SK-N-SH (cell line): ENCODE measurements around the gene FANCG. TPM values are rescaled to one million over a fixed set of nuclear protein-coding genes. Genes with fewer than 3 reads are reported as not detected.

Experiments
- CTCF ChIA-PET: fragments of 300-600, 350-600 bp; formaldehyde crosslinking; extraction: SDS; loops from one replicate; lab custom pipeline; 2021; lab: Yijun Ruan, JAX
- POLR2A ChIA-PET: fragments of 350-600 bp; sonication (Branson Sonifier 250); formaldehyde crosslinking; extraction: SDS; loops from one replicate; lab custom pipeline; 2020; ENCODE audit warnings: antibody characterized with exemption, inconsistent platforms; lab: Yijun Ruan, JAX
- DNase-seq: peaks from one replicate; pipeline ENCODE4 v3.0.0; 2012
- H2AFZ ChIP-seq: fragments of 200-600 bp; sonication (generic); 2 replicates; pipeline ENCODE4 v1.8.1; 2016; ENCODE audit warnings: antibody characterized with exemption, mild to moderate bottlenecking, low read depth
- H3F3A ChIP-seq: fragments of 200-600 bp; sonication (generic); replicated peaks from 2 replicates; pipeline ENCODE3; 2016; ENCODE audit warnings: antibody characterized with exemption, mild to moderate bottlenecking; ENCODE audit not compliant: insufficient read depth
- H3K27ac ChIP-seq, 2 experiments: fragments of 200-500 bp in 1 of 2; fragments of 200-600 bp in 1 of 2; sonication (Bioruptor generic) in 1 of 2; sonication (generic), shearing (Covaris generic) in 1 of 2; 2 replicates each; pipeline versions ENCODE4 v1.5.1 to v1.6.1; 2014 to 2016; ENCODE audit warnings: low read depth in 2 of 2, inconsistent platforms in 1 of 2, low read length in 1 of 2, mild to moderate bottlenecking in 1 of 2, mixed read lengths in 1 of 2
- H3K27me3 ChIP-seq: fragments of 200-600 bp; sonication (generic), shearing (Covaris generic); 2 replicates; pipeline ENCODE4 v1.6.1; 2016; ENCODE audit warnings: mixed run types; ENCODE audit not compliant: insufficient read depth
- H3K36me3 ChIP-seq, 2 experiments: fragments of 200-500 bp in 1 of 2; fragments of 200-600 bp in 1 of 2; sonication (Bioruptor generic) in 1 of 2; sonication (generic) in 1 of 2; replicated peaks in 1 of 2; 2 replicates each; pipeline versions ENCODE3 to v1.5.1; 2014 to 2016; ENCODE audit warnings: low read length in 1 of 2, mild to moderate bottlenecking in 1 of 2; ENCODE audit not compliant: insufficient read depth in 2 of 2, control insufficient read depth in 1 of 2
- H3K4me1 ChIP-seq, 2 experiments: fragments of 200-500 bp in 1 of 2; fragments of 200-600 bp in 1 of 2; sonication (Bioruptor generic) in 1 of 2; sonication (generic), shearing (Covaris generic) in 1 of 2; 2 replicates each; pipeline versions ENCODE4 v1.5.1 to v1.6.1; 2014 to 2016; ENCODE audit warnings: low read depth in 1 of 2, low read length in 1 of 2, mixed run types in 1 of 2; ENCODE audit not compliant: insufficient read depth in 2 of 2, control insufficient read depth in 1 of 2
- H3K4me2 ChIP-seq: fragments of 200-600 bp; sonication (generic), shearing (Covaris generic); 2 replicates; pipeline ENCODE4 v1.6.1; 2017; ENCODE audit warnings: mixed run types
- H3K4me3 ChIP-seq, 2 experiments: fragments of 200-500 bp in 1 of 2; fragments of 200-600 bp in 1 of 2; sonication (Bioruptor generic) in 1 of 2; sonication (generic), shearing (Covaris generic) in 1 of 2; 2 replicates each; pipeline versions ENCODE4 v1.5.1 to v1.8.1; 2014 to 2016; ENCODE audit warnings: low read depth in 2 of 2, inconsistent platforms in 1 of 2, low read length in 1 of 2, mild to moderate bottlenecking in 1 of 2, mixed read lengths in 1 of 2, moderate library complexity in 1 of 2
- H3K79me2 ChIP-seq: fragments of 200-600 bp; sonication (generic); 2 replicates; pipeline ENCODE4 v1.8.1; 2017; ENCODE audit warnings: mild to moderate bottlenecking; ENCODE audit not compliant: insufficient read depth
- H3K9ac ChIP-seq: fragments of 200-600 bp; sonication (generic); 2 replicates; pipeline ENCODE4 v1.6.1; 2017; ENCODE audit warnings: mixed run types
- H3K9me2 ChIP-seq: fragments of 200-600 bp; sonication (generic); 2 replicates; pipeline ENCODE4 v1.6.1; 2017; ENCODE audit warnings: mixed run types
- H3K9me3 ChIP-seq: fragments of 200-600 bp; sonication (generic); 2 replicates; pipeline ENCODE4 v1.6.1; 2017; ENCODE audit warnings: mixed run types, mild to moderate bottlenecking, moderate library complexity
- H4K20me1 ChIP-seq: fragments of 200-600 bp; sonication (generic); 2 replicates; pipeline ENCODE4 v1.6.1; 2017; ENCODE audit warnings: mild to moderate bottlenecking, mixed run types; ENCODE audit not compliant: insufficient read depth
- CHD2 ChIP-seq: fragments of 150-350 bp; IDR thresholded peaks from 2 replicates; pipeline ENCODE4 v1.6.1; 2018; ENCODE audit warnings: low read length; ENCODE audit not compliant: partially characterized antibody
- FOSL2 ChIP-seq: IDR thresholded peaks from 2 replicates; pipeline ENCODE4 v1.4.0; 2012; ENCODE audit warnings: low read depth, mild to moderate bottlenecking, moderate library complexity, borderline replicate concordance
- FOXM1 ChIP-seq: IDR thresholded peaks from 2 replicates; pipeline ENCODE4 v1.4.0; 2012; ENCODE audit warnings: low read depth, mild to moderate bottlenecking
- GABPA ChIP-seq: IDR thresholded peaks from 2 replicates; pipeline ENCODE4 v1.4.0; 2012; ENCODE audit warnings: low read depth, mild to moderate bottlenecking
- GATA2 ChIP-seq: sonication (generic); formaldehyde crosslinking; IDR thresholded peaks from 2 replicates; pipeline ENCODE4 v1.5.0; 2020; ENCODE audit warnings: mild to moderate bottlenecking, missing genetic modification reagents
- NFIC ChIP-seq: IDR thresholded peaks from 2 replicates; pipeline ENCODE4 v1.4.0; 2012; ENCODE audit warnings: borderline replicate concordance
- NRF1 ChIP-seq: IDR thresholded peaks from 2 replicates; pipeline ENCODE4 v1.6.1; 2012; ENCODE audit warnings: low read depth, mild to moderate bottlenecking, low read length
- RCOR1 ChIP-seq: fragments of 150-350 bp; IDR thresholded peaks from 2 replicates; pipeline ENCODE4 v1.6.1; 2017; ENCODE audit warnings: antibody characterized with exemption, low read length
- RFX5 ChIP-seq: IDR thresholded peaks from 2 replicates; pipeline ENCODE4 v1.6.1; 2012; ENCODE audit warnings: mild to moderate bottlenecking, improper control_type of control experiment, low read length
- WGBS: methylation state at CpG from one replicate; pipeline ENCODE4 v1.1.6; 2017; ENCODE audit warnings: low lambda C conversion rate; 5-methylcytosine and 5-hydroxymethylcytosine counted together
- polyA plus RNA-seq, 3 experiments: library from polyadenylated mRNA; depleted of rRNA; stranded (reverse); fragments of >200 nt; gene quantifications; 2 replicates each; pipeline ENCODE4 v1.2.3, GENCODE V29; 2012
- TF ChIP-seq, protein P1 (sequence below): IDR thresholded peaks from 2 replicates; pipeline ENCODE4 v1.4.0; 2012; ENCODE audit warnings: low read depth, borderline replicate concordance
- TF ChIP-seq, protein P2 (sequence below): IDR thresholded peaks from 2 replicates; pipeline ENCODE4 v1.6.1; 2012; ENCODE audit warnings: mild to moderate bottlenecking, low read depth, low read length, moderate library complexity
- TF ChIP-seq, protein P3 (sequence below): fragments of 200-600 bp; sonication (generic); IDR thresholded peaks from 2 replicates; pipeline ENCODE4 v1.6.1; 2017; ENCODE audit warnings: antibody characterized with exemption, mild to moderate bottlenecking, moderate library complexity

The FANCG gene
- polyA plus RNA-seq, 1 of the 3 experiments (the other 2 are of a cell fraction): 25.6 TPM

DNA sequence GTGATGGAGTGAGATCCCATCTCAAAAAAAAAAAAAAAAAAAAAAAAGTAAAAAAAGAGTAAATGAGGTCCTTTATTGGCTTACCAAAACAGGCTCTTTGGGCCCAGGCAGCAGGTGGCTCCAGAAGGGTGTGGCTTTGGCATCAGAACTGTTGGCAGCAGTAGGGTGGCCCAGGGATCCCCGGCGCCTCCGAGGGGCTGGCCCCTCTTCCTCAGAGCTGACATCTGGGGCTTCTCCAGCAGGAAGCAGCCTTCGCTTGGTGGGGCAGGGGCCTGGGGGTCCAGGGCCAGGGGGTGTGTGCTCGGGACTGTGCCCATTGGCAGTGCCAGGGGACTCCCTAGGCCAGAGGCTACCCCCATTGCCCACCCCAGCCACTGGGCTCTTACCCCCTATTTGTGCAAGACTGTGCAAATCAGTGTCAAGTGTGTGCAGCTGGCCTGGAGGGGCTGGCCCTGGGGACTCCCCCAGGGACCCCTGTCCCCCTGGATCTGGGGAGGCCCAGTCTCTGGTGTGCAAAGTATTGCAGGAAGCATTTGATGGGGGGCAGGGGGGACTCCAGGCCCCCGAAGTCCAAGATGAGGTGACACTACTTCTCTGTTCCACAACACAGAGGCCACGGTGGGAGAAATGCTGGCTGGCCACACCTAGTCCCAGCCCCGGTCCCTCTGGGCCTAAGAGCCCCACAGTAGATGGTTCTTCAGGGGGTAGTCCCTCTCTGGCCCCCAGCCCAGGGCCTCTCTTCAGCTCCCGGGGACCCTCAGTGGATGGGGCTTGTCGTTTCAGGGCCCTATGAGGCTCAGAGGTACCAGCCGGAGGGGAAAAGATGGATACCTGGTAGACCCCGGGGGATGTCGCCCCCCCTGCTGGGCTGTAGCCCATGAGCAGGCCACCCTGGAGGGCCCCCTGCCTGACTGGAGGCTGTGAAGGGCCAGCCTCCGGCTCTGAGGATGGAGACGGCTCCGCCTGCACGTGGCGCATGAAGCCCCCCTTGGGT, 27.9 kb upstream of the FANCG start:
- Histone ChIP-seq H3K4me2 (no peak overlapping the region), H3K4me1 (peaks cover 26 to 34% of the 10 kb centered on the region in 2 experiments), H3K9me2 (no peaks in the 10 kb centered on the region), H2AFZ (no peak overlapping the region), H3K9ac (no peak overlapping the region), H3K27me3 (no peaks in the 10 kb centered on the region), H3K27ac (no peak overlapping the region), H3K79me2 (peaks cover 46% of the 10 kb centered on the region), H3K36me3 (peaks cover 20 to 47% of the 10 kb centered on the region in 2 experiments), H3F3A (peaks cover 29% of the 10 kb centered on the region), H3K4me3 (no peak overlapping the region), H4K20me1 (peaks cover 19% of the 10 kb centered on the region; the same call in 1 of the 2 replicates), H3K9me3 (no peaks in the 10 kb centered on the region)
- TF ChIP-seq FOSL2 (no peak), RCOR1 (no peak), GABPA (no peak), RFX5 (no peak), NFIC (no peak), CHD2 (no peak), FOXM1 (no peak), NRF1 (no peak), GATA2 (no peak)
- TF ChIP-seq, protein P1, sequence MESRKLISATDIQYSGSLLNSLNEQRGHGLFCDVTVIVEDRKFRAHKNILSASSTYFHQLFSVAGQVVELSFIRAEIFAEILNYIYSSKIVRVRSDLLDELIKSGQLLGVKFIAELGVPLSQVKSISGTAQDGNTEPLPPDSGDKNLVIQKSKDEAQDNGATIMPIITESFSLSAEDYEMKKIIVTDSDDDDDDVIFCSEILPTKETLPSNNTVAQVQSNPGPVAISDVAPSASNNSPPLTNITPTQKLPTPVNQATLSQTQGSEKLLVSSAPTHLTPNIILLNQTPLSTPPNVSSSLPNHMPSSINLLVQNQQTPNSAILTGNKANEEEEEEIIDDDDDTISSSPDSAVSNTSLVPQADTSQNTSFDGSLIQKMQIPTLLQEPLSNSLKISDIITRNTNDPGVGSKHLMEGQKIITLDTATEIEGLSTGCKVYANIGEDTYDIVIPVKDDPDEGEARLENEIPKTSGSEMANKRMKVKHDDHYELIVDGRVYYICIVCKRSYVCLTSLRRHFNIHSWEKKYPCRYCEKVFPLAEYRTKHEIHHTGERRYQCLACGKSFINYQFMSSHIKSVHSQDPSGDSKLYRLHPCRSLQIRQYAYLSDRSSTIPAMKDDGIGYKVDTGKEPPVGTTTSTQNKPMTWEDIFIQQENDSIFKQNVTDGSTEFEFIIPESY: no peak
- TF ChIP-seq, protein P2, sequence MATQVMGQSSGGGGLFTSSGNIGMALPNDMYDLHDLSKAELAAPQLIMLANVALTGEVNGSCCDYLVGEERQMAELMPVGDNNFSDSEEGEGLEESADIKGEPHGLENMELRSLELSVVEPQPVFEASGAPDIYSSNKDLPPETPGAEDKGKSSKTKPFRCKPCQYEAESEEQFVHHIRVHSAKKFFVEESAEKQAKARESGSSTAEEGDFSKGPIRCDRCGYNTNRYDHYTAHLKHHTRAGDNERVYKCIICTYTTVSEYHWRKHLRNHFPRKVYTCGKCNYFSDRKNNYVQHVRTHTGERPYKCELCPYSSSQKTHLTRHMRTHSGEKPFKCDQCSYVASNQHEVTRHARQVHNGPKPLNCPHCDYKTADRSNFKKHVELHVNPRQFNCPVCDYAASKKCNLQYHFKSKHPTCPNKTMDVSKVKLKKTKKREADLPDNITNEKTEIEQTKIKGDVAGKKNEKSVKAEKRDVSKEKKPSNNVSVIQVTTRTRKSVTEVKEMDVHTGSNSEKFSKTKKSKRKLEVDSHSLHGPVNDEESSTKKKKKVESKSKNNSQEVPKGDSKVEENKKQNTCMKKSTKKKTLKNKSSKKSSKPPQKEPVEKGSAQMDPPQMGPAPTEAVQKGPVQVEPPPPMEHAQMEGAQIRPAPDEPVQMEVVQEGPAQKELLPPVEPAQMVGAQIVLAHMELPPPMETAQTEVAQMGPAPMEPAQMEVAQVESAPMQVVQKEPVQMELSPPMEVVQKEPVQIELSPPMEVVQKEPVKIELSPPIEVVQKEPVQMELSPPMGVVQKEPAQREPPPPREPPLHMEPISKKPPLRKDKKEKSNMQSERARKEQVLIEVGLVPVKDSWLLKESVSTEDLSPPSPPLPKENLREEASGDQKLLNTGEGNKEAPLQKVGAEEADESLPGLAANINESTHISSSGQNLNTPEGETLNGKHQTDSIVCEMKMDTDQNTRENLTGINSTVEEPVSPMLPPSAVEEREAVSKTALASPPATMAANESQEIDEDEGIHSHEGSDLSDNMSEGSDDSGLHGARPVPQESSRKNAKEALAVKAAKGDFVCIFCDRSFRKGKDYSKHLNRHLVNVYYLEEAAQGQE: no peak
- TF ChIP-seq, protein P3, sequence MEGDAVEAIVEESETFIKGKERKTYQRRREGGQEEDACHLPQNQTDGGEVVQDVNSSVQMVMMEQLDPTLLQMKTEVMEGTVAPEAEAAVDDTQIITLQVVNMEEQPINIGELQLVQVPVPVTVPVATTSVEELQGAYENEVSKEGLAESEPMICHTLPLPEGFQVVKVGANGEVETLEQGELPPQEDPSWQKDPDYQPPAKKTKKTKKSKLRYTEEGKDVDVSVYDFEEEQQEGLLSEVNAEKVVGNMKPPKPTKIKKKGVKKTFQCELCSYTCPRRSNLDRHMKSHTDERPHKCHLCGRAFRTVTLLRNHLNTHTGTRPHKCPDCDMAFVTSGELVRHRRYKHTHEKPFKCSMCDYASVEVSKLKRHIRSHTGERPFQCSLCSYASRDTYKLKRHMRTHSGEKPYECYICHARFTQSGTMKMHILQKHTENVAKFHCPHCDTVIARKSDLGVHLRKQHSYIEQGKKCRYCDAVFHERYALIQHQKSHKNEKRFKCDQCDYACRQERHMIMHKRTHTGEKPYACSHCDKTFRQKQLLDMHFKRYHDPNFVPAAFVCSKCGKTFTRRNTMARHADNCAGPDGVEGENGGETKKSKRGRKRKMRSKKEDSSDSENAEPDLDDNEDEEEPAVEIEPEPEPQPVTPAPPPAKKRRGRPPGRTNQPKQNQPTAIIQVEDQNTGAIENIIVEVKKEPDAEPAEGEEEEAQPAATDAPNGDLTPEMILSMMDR: no peak
- CTCF ChIA-PET: interaction anchor here (1.6 to 3.8 kb wide), 4 partner anchors 8 to 208 kb away, joined by 5 to 25 read pairs (median 10); partner anchors contain the start of genes ATOSB and PIGO
- no peak for DNase-seq
- 79% methylated on average over 10 of the region's 18 CpGs for WGBS
- POLR2A ChIA-PET: interaction anchor here (0.6 kb wide), 1 partner anchor 178 kb away, joined by 3 read pairs; no protein-coding TSS in a partner anchor
